K562 (cell line): ENCODE data around the gene ZNF135.

Experiments
- ARID2 ChIP-seq: fragments of 450-650 bp; IDR thresholded peaks from 2 replicates; pipeline ENCODE4 v1.6.1; 2017; ENCODE audit warnings: antibody characterized with exemption, mild to moderate bottlenecking
- ELF4 ChIP-seq: fragments of 450-650 bp; formaldehyde crosslinking; IDR thresholded peaks from 2 replicates; pipeline ENCODE4 v1.4.0; 2022; ENCODE audit warnings: missing genetic modification characterization
- HDAC6 ChIP-seq: IDR thresholded peaks from 2 replicates; pipeline ENCODE4 v1.6.1; 2012; ENCODE audit warnings: low read depth, mild to moderate bottlenecking, control low read depth, inconsistent platforms, low read length, moderate library complexity
- KAT7 ChIP-seq: sonication (generic); formaldehyde crosslinking; IDR thresholded peaks from 2 replicates; pipeline ENCODE4 v1.8.0; 2022; ENCODE audit warnings: missing genetic modification reagents, mild to moderate bottlenecking, borderline replicate concordance
- MAFF ChIP-seq: IDR thresholded peaks from 2 replicates; pipeline ENCODE4 v1.6.1; 2012; ENCODE audit warnings: low read length, improper control_type of control experiment
- NFE2L1 ChIP-seq: fragments of 450-650 bp; IDR thresholded peaks from 2 replicates; pipeline ENCODE4 v1.6.1; 2016; ENCODE audit warnings: missing genetic modification characterization, low read depth, mild to moderate bottlenecking, missing compliant biosample characterization, moderate library complexity, borderline replicate concordance
- NR2C2 ChIP-seq, 2 experiments: fragments of 200-800 bp in 1 of 2; sonication (Bioruptor generic) in 1 of 2; sonication (generic) in 1 of 2; formaldehyde crosslinking in 1 of 2; IDR thresholded peaks; 2 replicates each; pipeline versions ENCODE4 v1.6.1 to v1.8.0; 2016 to 2022; ENCODE audit warnings: mild to moderate bottlenecking in 1 of 2, missing compliant biosample characterization in 1 of 2, missing genetic modification characterization in 1 of 2, missing genetic modification reagents in 1 of 2
- POLR2A ChIP-seq: fragments of 450-650 bp; conservative IDR thresholded peaks from 2 replicates; pipeline ENCODE4 v1.6.1; 2016
- RBM25 ChIP-seq: fragments of 200-400 bp; formaldehyde crosslinking; IDR thresholded peaks from 2 replicates; pipeline ENCODE4 v1.6.1; 2018; ENCODE audit warnings: low read length, low read depth, moderate library complexity; ENCODE audit not compliant: severe bottlenecking
- ZNF354B ChIP-seq: fragments of 250-450 bp; sonication (Bioruptor Pico); IDR thresholded peaks from 2 replicates; pipeline ENCODE4 v1.4.0; 2020
- ZNF644 ChIP-seq: fragments of 200-800 bp; sonication (Bioruptor generic); IDR thresholded peaks from 2 replicates; pipeline ENCODE4 v1.6.1; 2016; ENCODE audit warnings: low read depth, missing genetic modification characterization, missing compliant biosample characterization
- TF ChIP-seq, protein P1 (sequence below), 2 experiments: IDR thresholded peaks in 1 of 2; conservative IDR thresholded peaks in 1 of 2; 2 replicates each; pipeline ENCODE4 v1.6.1; 2016; ENCODE audit warnings: low read depth in 2 of 2, mild to moderate bottlenecking in 1 of 2, missing compliant biosample characterization in 1 of 2, missing genetic modification characterization in 1 of 2, moderate library complexity in 1 of 2
- TF ChIP-seq, protein P2 (sequence below), 3 experiments: IDR thresholded peaks in 2 of 3; conservative IDR thresholded peaks in 1 of 3; 2 replicates each; pipeline ENCODE4 v1.5.1; 2011 to 2012; ENCODE audit warnings: low read length in 3 of 3, mild to moderate bottlenecking in 3 of 3, control low read depth in 2 of 3, improper control_type of control experiment in 1 of 3, inconsistent platforms in 1 of 3, low read depth in 1 of 3, mixed read lengths in 1 of 3, moderate library complexity in 1 of 3; ENCODE audit not compliant: insufficient read depth in 2 of 3

GRCh38 chr19:58079792-58080191 is 20.7 kb downstream of the ZNF135 start:
- TF ChIP-seq RBM25 (no peak), KAT7 (CRISPR knock-in tag) (no peak), MAFF (no peak), ELF4 (CRISPR knock-in tag) (no peak), POLR2A (no peak), HDAC6 (no peak), ZNF644 (no peak), NFE2L1 (tag) (no peak), ZNF354B (CRISPR knock-in tag) (no peak), ARID2 (no peak), NR2C2 (CRISPR knock-in tag; IDR thresholded peaks at IDR 0.05) (no peak), NR2C2 (tag; IDR thresholded peaks at IDR 0.05) (no peak)
- TF ChIP-seq, protein P1, sequence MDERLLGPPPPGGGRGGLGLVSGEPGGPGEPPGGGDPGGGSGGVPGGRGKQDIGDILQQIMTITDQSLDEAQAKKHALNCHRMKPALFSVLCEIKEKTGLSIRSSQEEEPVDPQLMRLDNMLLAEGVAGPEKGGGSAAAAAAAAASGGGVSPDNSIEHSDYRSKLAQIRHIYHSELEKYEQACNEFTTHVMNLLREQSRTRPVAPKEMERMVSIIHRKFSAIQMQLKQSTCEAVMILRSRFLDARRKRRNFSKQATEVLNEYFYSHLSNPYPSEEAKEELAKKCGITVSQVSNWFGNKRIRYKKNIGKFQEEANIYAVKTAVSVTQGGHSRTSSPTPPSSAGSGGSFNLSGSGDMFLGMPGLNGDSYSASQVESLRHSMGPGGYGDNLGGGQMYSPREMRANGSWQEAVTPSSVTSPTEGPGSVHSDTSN (CRISPR knock-in tag; IDR thresholded peaks at IDR 0.05; ENCODE audit: low read depth): no peak
- TF ChIP-seq, protein P1 (tag; conservative IDR thresholded peaks at IDR 0.05; ENCODE audit: low read depth): no peak
- TF ChIP-seq, protein P2, sequence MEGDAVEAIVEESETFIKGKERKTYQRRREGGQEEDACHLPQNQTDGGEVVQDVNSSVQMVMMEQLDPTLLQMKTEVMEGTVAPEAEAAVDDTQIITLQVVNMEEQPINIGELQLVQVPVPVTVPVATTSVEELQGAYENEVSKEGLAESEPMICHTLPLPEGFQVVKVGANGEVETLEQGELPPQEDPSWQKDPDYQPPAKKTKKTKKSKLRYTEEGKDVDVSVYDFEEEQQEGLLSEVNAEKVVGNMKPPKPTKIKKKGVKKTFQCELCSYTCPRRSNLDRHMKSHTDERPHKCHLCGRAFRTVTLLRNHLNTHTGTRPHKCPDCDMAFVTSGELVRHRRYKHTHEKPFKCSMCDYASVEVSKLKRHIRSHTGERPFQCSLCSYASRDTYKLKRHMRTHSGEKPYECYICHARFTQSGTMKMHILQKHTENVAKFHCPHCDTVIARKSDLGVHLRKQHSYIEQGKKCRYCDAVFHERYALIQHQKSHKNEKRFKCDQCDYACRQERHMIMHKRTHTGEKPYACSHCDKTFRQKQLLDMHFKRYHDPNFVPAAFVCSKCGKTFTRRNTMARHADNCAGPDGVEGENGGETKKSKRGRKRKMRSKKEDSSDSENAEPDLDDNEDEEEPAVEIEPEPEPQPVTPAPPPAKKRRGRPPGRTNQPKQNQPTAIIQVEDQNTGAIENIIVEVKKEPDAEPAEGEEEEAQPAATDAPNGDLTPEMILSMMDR (IDR thresholded peaks at IDR 0.05 in 2 of 3, conservative IDR thresholded peaks at IDR 0.05 in 1 of 3; ENCODE audit: insufficient read depth in 2 of 3, low read depth in 1 of 3, low read length in 3 of 3): no peak
